GM12878 (cell line): ENCODE data around the gene KRT33A. TPM values are rescaled to one million over a fixed set of nuclear protein-coding genes. Genes with fewer than 3 reads are reported as not detected.

Experiments
- ATAC-seq: fragments of 200-7000 bp; cut with Tn5 transposase; 3 replicates; pipeline ENCODE4 v1.9.1; 2020; ENCODE audit warnings: mild to moderate bottlenecking, moderate library complexity
- BruUV-seq: library from RNA; stranded (reverse); fragments of 400-500 nt; replicated peaks from 2 replicates; lab custom pipeline; 2021; lab: Mats Ljungman, UMichigan
- CTCF ChIA-PET: fragments of 300-600 bp; sonication (Branson Sonifier 250); formaldehyde crosslinking; extraction: SDS; loops from one replicate; lab custom pipeline; 2021; ENCODE audit warnings: inconsistent platforms; lab: Yijun Ruan, JAX
- POLR2A ChIA-PET: fragments of 350-600 bp; formaldehyde crosslinking; extraction: SDS; loops from one replicate; lab custom pipeline; 2021; ENCODE audit warnings: inconsistent platforms; lab: Charles Lee
- RAD21 ChIA-PET: fragments of 300-600 bp; sonication (Branson Sonifier 250); formaldehyde crosslinking; loops from one replicate; lab custom pipeline; 2023; ENCODE audit warnings: antibody characterized with exemption; ENCODE audit not compliant: unreplicated experiment; lab: Charles Lee
- SMC1A ChIA-PET: fragments of 300-600 bp; sonication (Branson Sonifier 250); formaldehyde crosslinking; loops from one replicate; lab custom pipeline; 2023; ENCODE audit not compliant: unreplicated experiment, uncharacterized antibody; lab: Charles Lee
- DNase-seq: peaks from one replicate; pipeline ENCODE4 v3.0.0-alpha.2; 2011; ENCODE audit warnings: low read depth, low spot score
- FAIRE-seq: peaks from 3 replicates; lab custom pipeline; 2011; peaks lifted over from hg19 to GRCh38; lab: Jason Lieb, UNC
- H2AFZ ChIP-seq: 2 replicates; pipeline ENCODE4 v1.6.0; 2011; ENCODE audit warnings: low read depth, low read length, control low read depth; ENCODE audit not compliant: control insufficient read depth
- H3K27ac ChIP-seq: 2 replicates; pipeline ENCODE4 v1.5.1; 2011; ENCODE audit warnings: control low read depth; ENCODE audit not compliant: control insufficient read depth, insufficient read depth
- H3K27me3 ChIP-seq, 2 experiments: replicated peaks in 1 of 2; 2 replicates each; pipeline versions ENCODE4 v1.6.0 to v1.6.1; 2011; ENCODE audit warnings: low read length in 1 of 2; ENCODE audit not compliant: control insufficient read depth in 2 of 2, insufficient read depth in 2 of 2
- H3K36me3 ChIP-seq, 2 experiments: 2 replicates each; pipeline ENCODE4 v1.5.1; 2011; ENCODE audit warnings: low read length in 1 of 2; ENCODE audit not compliant: control insufficient read depth in 2 of 2, insufficient read depth in 2 of 2
- H3K4me1 ChIP-seq: 2 replicates; pipeline ENCODE4 v1.6.1; 2011; ENCODE audit warnings: mild to moderate bottlenecking, low read length, moderate library complexity, mixed read lengths; ENCODE audit not compliant: control insufficient read depth, insufficient read depth
- H3K4me2 ChIP-seq: 2 replicates; pipeline ENCODE4 v1.6.0; 2011; ENCODE audit warnings: control low read depth; ENCODE audit not compliant: control insufficient read depth, insufficient read depth
- H3K4me3 ChIP-seq: fragments of 200-600 bp; sonication (generic); 2 replicates; pipeline ENCODE4 v1.5.1; 2016
- H3K79me2 ChIP-seq: 2 replicates; pipeline ENCODE4 v1.6.0; 2011; ENCODE audit warnings: low read length; ENCODE audit not compliant: control insufficient read depth, insufficient read depth
- H3K9ac ChIP-seq: 2 replicates; pipeline ENCODE4 v1.8.0; 2011; ENCODE audit warnings: low read length, control low read depth, mixed read lengths; ENCODE audit not compliant: control insufficient read depth, insufficient read depth
- H3K9me3 ChIP-seq: replicated peaks from 3 replicates; pipeline ENCODE4 v1.5.1; 2011; ENCODE audit warnings: mild to moderate bottlenecking, low read length; ENCODE audit not compliant: control insufficient read depth, insufficient read depth
- H4K20me1 ChIP-seq: 2 replicates; pipeline ENCODE4 v1.6.0; 2011; ENCODE audit not compliant: control insufficient read depth, insufficient read depth
- ATF7 ChIP-seq: fragments of 450-650 bp; IDR thresholded peaks from 2 replicates; pipeline ENCODE4 v1.6.1; 2016; ENCODE audit warnings: low read depth, mild to moderate bottlenecking
- MEF2B ChIP-seq: fragments of 450-650 bp; IDR thresholded peaks from 2 replicates; pipeline ENCODE4 v1.6.1; 2018; ENCODE audit warnings: mild to moderate bottlenecking, moderate library complexity; ENCODE audit not compliant: partially characterized antibody, poor library complexity, severe bottlenecking
- SPI1 ChIP-seq: IDR thresholded peaks from 2 replicates; pipeline ENCODE4 v1.6.1; 2011; ENCODE audit warnings: low read depth, mild to moderate bottlenecking, low read length, moderate library complexity, borderline replicate concordance; ENCODE audit not compliant: insufficient read depth
- TBL1XR1 ChIP-seq: IDR thresholded peaks from 2 replicates; pipeline ENCODE4 v1.6.1; 2012; ENCODE audit warnings: low read depth, low read length, improper control_type of control experiment
- USF2 ChIP-seq: IDR thresholded peaks from 2 replicates; pipeline ENCODE4 v1.6.1; 2011; ENCODE audit warnings: low read depth, low read length, improper control_type of control experiment, borderline replicate concordance
- ZNF207 ChIP-seq: fragments of 450-650 bp; IDR thresholded peaks from 2 replicates; pipeline ENCODE4 v1.6.1; 2014; ENCODE audit warnings: antibody characterized with exemption, mild to moderate bottlenecking, borderline replicate concordance
- WGBS: methylation state at CpG from one replicate; pipeline ENCODE4 v1.1.6; 2016; ENCODE audit warnings: low lambda C conversion rate; ENCODE audit not compliant: insufficient replicate concordance, insufficient coverage; ENCODE audit errors: missing lambda C conversion rate; 5-methylcytosine and 5-hydroxymethylcytosine counted together
- in situ Hi-C: fragments of 300-500 bp; cut with MboI; formaldehyde crosslinking; loops from 9 replicates; pipeline ENCODE4 v1.14.3; 2018; ENCODE audit warnings: mixed read lengths
- intact Hi-C: fragments of 100-400 bp; cut with micrococcal nuclease; formaldehyde crosslinking; loops from one replicate; pipeline ENCODE4 v1.14.2; 2022; ENCODE audit not compliant: unreplicated experiment
- polyA plus RNA-seq, 11 experiments: library from polyadenylated mRNA; depleted of rRNA in 4 of 11; unstranded in 6 of 11; stranded (reverse) in 5 of 11; fragments of >200 nt; fragmentation: Nextera tagmentation in 4 of 11; fragmentation: Illumina TruSeq in 1 of 11; extraction: Ambion mirVana in 4 of 11; extraction: Trizol in 1 of 11; gene quantifications; 1 replicate in 1 of 11; 2 replicates in 10 of 11; pipeline versions ENCODE4 v1.2.1 to v1.2.3, GENCODE V29; 2011 to 2016; ENCODE audit warnings: inconsistent platforms in 2 of 11, missing spikeins in 2 of 11, low read depth in 1 of 11
- total RNA-seq, 4 experiments: library from RNA; depleted of rRNA in 3 of 4; stranded (reverse); fragments of >200 nt in 3 of 4; fragmentation: Illumina TruSeq in 1 of 4; extraction: Trizol in 1 of 4; gene quantifications; 2 replicates each; pipeline versions ENCODE4 v1.2.1 to v1.2.3, GENCODE V29; 2013 to 2021

KRT33A gene
- total and polyA plus RNA-seq, 10 of the 15 experiments (the other 5 are each of a cell fraction or from before 2014, with no cell fraction given), result not detected

DNA sequence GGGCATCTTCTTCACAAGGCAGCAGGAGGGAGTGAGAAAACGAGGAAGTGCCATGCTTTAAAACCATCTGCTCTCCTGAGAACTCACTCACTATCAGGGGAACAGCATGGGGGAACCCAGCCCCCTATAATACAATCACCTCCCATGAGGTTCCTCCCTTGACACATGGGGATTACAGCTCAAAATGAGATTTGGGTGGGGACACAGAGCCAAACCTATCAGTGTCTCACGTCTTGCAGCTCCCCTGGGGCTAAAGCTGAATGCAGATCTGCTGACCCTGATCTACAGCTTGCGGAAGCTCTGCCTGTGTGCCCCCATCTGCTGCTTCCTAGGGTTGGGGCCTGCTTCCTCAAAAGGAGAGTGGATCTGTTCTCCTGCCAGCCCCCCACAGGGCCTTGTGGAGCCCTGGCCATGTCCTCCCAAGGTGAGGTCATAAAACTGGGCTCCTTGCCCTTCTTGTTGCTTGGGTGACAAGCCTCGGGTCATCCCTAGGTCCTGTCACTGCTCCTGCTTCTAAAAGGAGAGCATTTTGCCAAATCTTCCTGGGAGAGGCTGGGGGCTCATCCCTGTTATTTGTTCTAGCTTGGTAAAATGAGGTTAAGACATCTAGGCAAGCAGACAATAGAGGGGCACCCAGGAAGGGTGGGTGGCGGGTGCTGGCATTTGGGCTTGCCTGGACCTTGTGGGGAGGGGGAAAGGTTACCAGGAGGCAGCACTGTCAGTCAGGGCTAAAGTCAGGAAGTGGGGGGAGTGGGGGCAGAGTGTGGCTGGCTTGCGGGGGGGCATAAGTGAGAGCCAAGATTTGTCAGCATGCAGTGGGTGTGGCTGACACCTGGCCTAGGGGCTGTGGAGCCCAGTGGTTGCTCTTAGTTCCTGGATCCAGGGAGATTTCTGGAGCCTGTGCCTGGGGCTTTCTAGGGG lies 16.0 kb downstream of the KRT33A start:
- Histone ChIP-seq H3K4me3 (no peak overlapping the region), H3K4me2 (no peak overlapping the region), H2AFZ (no peak overlapping the region), H3K4me1 (peaks cover 7% of the 10 kb centered on the region), H3K27ac (no peak overlapping the region), H3K9me3 (no peaks in the 10 kb centered on the region; the same call in 2 of the 3 replicates), H3K9ac (no peak overlapping the region)
- RAD21 ChIA-PET, result no interaction called here
- SMC1A ChIA-PET, result interaction anchor here (1.7 kb wide), 1 partner anchor 83 kb away, joined by 3 read pairs; no protein-coding TSS in a partner anchor
- in situ Hi-C loops (no loop called here), intact Hi-C loops (no loop called here)
- ATAC-seq (no peak), FAIRE-seq (no peak)
- TF ChIP-seq USF2, result no peak
- no peak for TF ChIP-seq ZNF207
- TF ChIP-seq MEF2B, result peak; percentile 79
- TF ChIP-seq SPI1, result 0 out of 2 replicates have a peak, but pooled peaks have one; percentile 17
- no peak for TF ChIP-seq ATF7
- TF ChIP-seq TBL1XR1, result no peak
- TF ChIP-seq, all 136 proteins: peak for 2
- H3K79me2 ChIP-seq, result no peaks in the 10 kb centered on the region
- H3K36me3 ChIP-seq, result no peaks in the 10 kb centered on the region
- no peaks in the 10 kb centered on the region for H3K27me3 ChIP-seq
- peak; percentile 7 for DNase-seq
- CTCF ChIA-PET, result interaction anchor here (0.6 to 3.2 kb wide), 2 partner anchors 12 to 22 kb away, joined by 3 to 14 read pairs; no protein-coding TSS in a partner anchor
- H4K20me1 ChIP-seq, result no peaks in the 10 kb centered on the region
- BruUV-seq, result no TSS peak
- WGBS, result 28% methylated on average over 6 of the region's 6 CpGs
- POLR2A ChIA-PET, result no interaction called here
